Prostate gland (tissue), 2 donors: ENCODE data around the gene EIF6. TPM values are rescaled to one million over a fixed set of nuclear protein-coding genes. Genes with fewer than 3 reads are reported as not detected.
A peak's percentile ranks its signal among the peaks of the same experiment; 100 is the strongest.

Experiments used
- DNase-seq: peaks from one replicate; pipeline ENCODE4 v3.0.0-alpha.2; 2019; ENCODE audit warnings: low spot score
- H3K27ac ChIP-seq, 2 donors: fragments of 200-600 bp; sonication (generic); 2 replicates each; pipeline ENCODE4 v1.5.1; 2017 to 2019
- H3K27me3 ChIP-seq: fragments of 200-600 bp; sonication (generic); replicated peaks from 2 replicates; pipeline ENCODE4 v1.5.1; 2019; ENCODE audit not compliant: insufficient read depth
- H3K36me3 ChIP-seq, 2 donors: fragments of 200-600 bp; sonication (generic); 1 replicate in 1 of 2; 2 replicates in 1 of 2; pipeline versions ENCODE4 v1.5.1 to v1.8.1; 2017 to 2019
- H3K4me1 ChIP-seq: fragments of 200-600 bp; sonication (generic); replicated peaks from 2 replicates; pipeline ENCODE4 v1.5.1; 2019
- H3K4me3 ChIP-seq, 2 donors: fragments of 200-600 bp; sonication (generic); 2 replicates each; pipeline ENCODE4 v1.5.1; 2017 to 2019
- H3K9me3 ChIP-seq: fragments of 200-600 bp; sonication (generic); 2 replicates; pipeline ENCODE4 v1.5.1; 2017
- POLR2A ChIP-seq: fragments of 450-650 bp; IDR thresholded peaks from one replicate; pipeline ENCODE4 v1.6.1; 2016; ENCODE audit warnings: antibody characterized with exemption, mild to moderate bottlenecking
- POLR2AphosphoS5 ChIP-seq: sonication (generic); formaldehyde crosslinking; IDR thresholded peaks from one replicate; pipeline ENCODE4 v1.6.1; 2017; ENCODE audit warnings: antibody characterized with exemption
- WGBS: methylation state at CpG from one replicate; pipeline ENCODE4 v1.1.5; 2018; 5-methylcytosine and 5-hydroxymethylcytosine counted together
- intact Hi-C: fragments of 100-400 bp; cut with DNase I; formaldehyde crosslinking; loops from one replicate; pipeline ENCODE4 v1.14.2; 2022
- total RNA-seq, 2 donors: library from RNA; depleted of rRNA; stranded (reverse); fragments of >200 nt; gene quantifications; one replicate each; pipeline ENCODE4 v1.1.0, GENCODE V29; 2016
- TF ChIP-seq, protein P1 (sequence below), 4 experiments: fragments of 200-600 bp in 2 of 4; fragments of 450-650 bp in 2 of 4; sonication (generic) in 2 of 4; IDR thresholded peaks; 1 replicate in 3 of 4; 2 replicates in 1 of 4; pipeline ENCODE4 v1.5.1; 2016 to 2019; ENCODE audit warnings: antibody characterized with exemption in 4 of 4, mild to moderate bottlenecking in 2 of 4, moderate library complexity in 2 of 4

The EIF6 gene
- total RNA-seq, 2 donors from 2014 or later = 78.2 to 93.9 TPM

DNA sequence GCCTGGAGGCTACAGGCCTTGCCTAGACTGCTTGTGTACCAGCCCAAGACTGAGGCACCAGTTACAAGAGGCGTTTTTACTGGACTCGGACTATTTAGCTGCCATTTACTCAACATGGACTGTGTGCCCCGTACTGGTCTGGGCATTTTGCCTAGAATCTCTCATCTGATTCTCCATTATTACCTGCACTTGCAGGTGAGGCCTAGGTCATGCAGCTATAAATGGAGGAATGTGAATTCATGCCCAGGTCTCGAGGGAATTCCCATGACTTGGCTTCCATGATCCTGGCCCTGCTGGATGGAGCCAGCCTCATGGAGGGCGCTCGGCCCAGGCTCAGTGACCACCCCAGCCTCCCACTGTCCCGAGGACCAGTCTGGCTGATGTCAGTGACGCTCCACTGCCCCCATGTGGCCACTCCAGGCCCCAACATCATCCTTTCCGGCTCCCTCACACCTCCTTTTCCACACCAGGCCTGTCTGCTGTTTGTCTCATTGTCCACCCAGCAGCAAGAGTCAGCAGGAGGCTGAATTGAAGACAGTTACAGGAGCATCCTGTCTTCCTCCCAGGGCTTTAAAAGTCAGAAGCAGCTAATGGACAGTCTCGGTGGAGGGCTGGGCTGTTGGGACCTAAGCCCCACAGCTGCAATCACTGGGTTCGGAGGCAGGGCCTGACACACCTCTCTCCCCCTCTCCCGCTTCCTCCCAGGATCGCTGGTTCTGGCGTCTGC lies 15.4 kb downstream of the EIF6 start:
- H3K4me3 ChIP-seq = no peak overlapping the region
- TF ChIP-seq, protein P1, sequence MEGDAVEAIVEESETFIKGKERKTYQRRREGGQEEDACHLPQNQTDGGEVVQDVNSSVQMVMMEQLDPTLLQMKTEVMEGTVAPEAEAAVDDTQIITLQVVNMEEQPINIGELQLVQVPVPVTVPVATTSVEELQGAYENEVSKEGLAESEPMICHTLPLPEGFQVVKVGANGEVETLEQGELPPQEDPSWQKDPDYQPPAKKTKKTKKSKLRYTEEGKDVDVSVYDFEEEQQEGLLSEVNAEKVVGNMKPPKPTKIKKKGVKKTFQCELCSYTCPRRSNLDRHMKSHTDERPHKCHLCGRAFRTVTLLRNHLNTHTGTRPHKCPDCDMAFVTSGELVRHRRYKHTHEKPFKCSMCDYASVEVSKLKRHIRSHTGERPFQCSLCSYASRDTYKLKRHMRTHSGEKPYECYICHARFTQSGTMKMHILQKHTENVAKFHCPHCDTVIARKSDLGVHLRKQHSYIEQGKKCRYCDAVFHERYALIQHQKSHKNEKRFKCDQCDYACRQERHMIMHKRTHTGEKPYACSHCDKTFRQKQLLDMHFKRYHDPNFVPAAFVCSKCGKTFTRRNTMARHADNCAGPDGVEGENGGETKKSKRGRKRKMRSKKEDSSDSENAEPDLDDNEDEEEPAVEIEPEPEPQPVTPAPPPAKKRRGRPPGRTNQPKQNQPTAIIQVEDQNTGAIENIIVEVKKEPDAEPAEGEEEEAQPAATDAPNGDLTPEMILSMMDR (IDR thresholded peaks at IDR 0.05) = peak; percentile 72 to 77 (median 74)
- no peak for TF ChIP-seq POLR2A
- TF ChIP-seq POLR2AphosphoS5 = peak; percentile 74
- H3K36me3 ChIP-seq = no peaks in the 10 kb centered on the region
- H3K27me3 ChIP-seq = no peaks in the 10 kb centered on the region
- peak overlapping the region; percentile 37 to 48 for H3K27ac ChIP-seq
- WGBS = 35% methylated on average over 14 of the region's 14 CpGs
- DNase-seq = peak; percentile 61
- H3K9me3 ChIP-seq = no peaks in the 10 kb centered on the region
- intact Hi-C loops = loop anchor here (5.0 kb wide), 3 partner anchors 42 to 122 kb away; partner anchors contain the start of genes EDEM2 and MMP24
- H3K4me1 ChIP-seq = no peaks in the 10 kb centered on the region

DNA sequence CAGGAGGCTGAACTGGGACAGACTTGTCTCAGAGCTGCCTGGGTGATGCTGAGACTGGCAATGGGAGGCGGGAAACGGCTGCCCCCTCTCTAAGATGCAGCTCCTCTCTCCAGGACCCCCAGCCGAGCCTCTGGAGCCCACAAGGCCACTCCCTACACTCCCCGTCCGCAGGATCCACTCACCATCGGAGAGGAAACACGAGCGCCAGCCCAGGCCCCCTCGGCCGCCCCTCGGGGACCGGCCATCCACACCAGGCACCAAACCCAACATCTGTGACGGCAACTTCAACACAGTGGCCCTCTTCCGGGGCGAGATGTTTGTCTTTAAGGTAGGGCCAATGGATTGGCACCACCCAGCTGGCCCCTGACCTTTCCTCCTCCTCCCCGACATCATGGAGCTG lies 17.5 kb downstream of the EIF6 start:
- no peak for DNase-seq
- H3K4me1 ChIP-seq = peaks cover 7% of the 10 kb centered on the region
- intact Hi-C loops = loop anchor here (2.0 to 5.0 kb wide), 4 partner anchors 40 to 170 kb away; partner anchors contain the start of genes EDEM2 and MMP24
- no peak overlapping the region for H3K27ac ChIP-seq
- H3K36me3 ChIP-seq = no peaks in the 10 kb centered on the region
- no peak overlapping the region for H3K4me3 ChIP-seq
- TF ChIP-seq POLR2AphosphoS5 (no peak), POLR2A (no peak)
- TF ChIP-seq, protein P1 (IDR thresholded peaks at IDR 0.05) = no peak
- no peaks in the 10 kb centered on the region for H3K27me3 ChIP-seq
- H3K9me3 ChIP-seq = no peaks in the 10 kb centered on the region
- WGBS = 92% methylated on average over 16 of the region's 16 CpGs

DNA sequence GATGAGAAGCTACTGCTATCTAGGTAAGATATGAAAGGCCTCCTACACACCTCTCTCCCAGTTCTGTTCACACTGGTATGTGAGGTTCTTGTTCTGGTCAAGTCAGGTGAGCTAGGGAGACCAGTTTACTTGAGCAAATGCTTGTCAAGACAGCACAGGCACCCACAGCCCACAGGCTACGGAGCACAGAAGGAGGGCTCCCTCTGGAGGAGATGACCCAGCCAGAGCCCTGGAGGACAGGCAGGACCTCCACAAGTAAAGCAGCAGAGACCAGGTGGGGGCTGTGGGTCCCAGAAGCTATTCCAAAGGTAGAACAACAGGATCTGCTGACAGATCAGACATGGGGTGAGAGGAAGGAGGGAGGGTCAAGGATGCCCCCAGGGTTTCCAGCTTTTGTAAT lies 19.8 kb downstream of the EIF6 start:
- Histone ChIP-seq H3K27ac (peak overlapping the region in 1 of 2 donors; percentile 26), H3K27me3 (no peaks in the 10 kb centered on the region), H3K4me1 (peaks cover 7% of the 10 kb centered on the region), H3K4me3 (no peak overlapping the region), H3K36me3 (no peaks in the 10 kb centered on the region), H3K9me3 (no peaks in the 10 kb centered on the region)
- no peak for DNase-seq
- 45% methylated on average over 1 of the region's 1 CpG for WGBS
- TF ChIP-seq POLR2AphosphoS5 = no peak
- TF ChIP-seq POLR2A = no peak
- TF ChIP-seq, protein P1 (IDR thresholded peaks at IDR 0.05) = peak in 2 of 4 experiments; percentile 13 to 17
- intact Hi-C loops = loop anchor here (5.0 kb wide), 4 partner anchors 37 to 392 kb away; partner anchors contain the start of genes EDEM2, GGT7 and MMP24

GRCh38 chr20:35263532-35264341 lies 20.8 kb downstream of the EIF6 start:
- H3K4me3 ChIP-seq = no peak overlapping the region
- no peaks in the 10 kb centered on the region for H3K27me3 ChIP-seq
- TF ChIP-seq POLR2A = no peak
- no peak for TF ChIP-seq POLR2AphosphoS5
- TF ChIP-seq, protein P1 (IDR thresholded peaks at IDR 0.05) = no peak
- H3K36me3 ChIP-seq = no peaks in the 10 kb centered on the region
- 58% methylated on average over 16 of the region's 17 CpGs for WGBS
- H3K27ac ChIP-seq = peak overlapping the region; percentile 60 to 67
- intact Hi-C loops = loop anchor here (1.0 to 5.0 kb wide), 2 partner anchors 91 to 391 kb away; partner anchors contain the start of genes GGT7 and PROCR
- no peaks in the 10 kb centered on the region for H3K9me3 ChIP-seq
- peaks cover 7% of the 10 kb centered on the region for H3K4me1 ChIP-seq
- peak; percentile 33 for DNase-seq
